BLaER1 treated with 17β-estradiol and CSF1 and Interleukin-3, amounts not matched to agents 10 nM and 100 nM (cell line): ENCODE measurements around the gene ACKR1.

Experiments used
- H3K27ac ChIP-seq, 11 experiments: shearing (Covaris generic); formaldehyde crosslinking; 2 replicates each; pipeline ENCODE4 v1.8.1; 2022
- H3K27me3 ChIP-seq, 11 experiments: shearing (Covaris generic); formaldehyde crosslinking; 2 replicates each; pipeline ENCODE4 v1.8.1; 2022
- H3K36me3 ChIP-seq, 11 experiments: shearing (Covaris generic); formaldehyde crosslinking; 2 replicates each; pipeline ENCODE4 v1.8.1; 2022
- H3K4me1 ChIP-seq, 10 experiments: shearing (Covaris generic); formaldehyde crosslinking; 2 replicates each; pipeline ENCODE4 v1.8.1; 2022
- H3K4me2 ChIP-seq, 11 experiments: shearing (Covaris generic); formaldehyde crosslinking; 2 replicates each; pipeline ENCODE4 v1.8.1; 2022
- H3K4me3 ChIP-seq, 10 experiments: shearing (Covaris generic); formaldehyde crosslinking; 2 replicates each; pipeline ENCODE4 v1.8.1; 2022
- H3K9ac ChIP-seq, 11 experiments: shearing (Covaris generic); formaldehyde crosslinking; 2 replicates each; pipeline ENCODE4 v1.8.1; 2022
- H3K9me3 ChIP-seq, 11 experiments: shearing (Covaris generic); formaldehyde crosslinking; replicated peaks in 1 of 11; 2 replicates each; pipeline ENCODE4 v1.8.1; 2022
- H4K20me1 ChIP-seq, 11 experiments: shearing (Covaris generic); formaldehyde crosslinking; 2 replicates each; pipeline ENCODE4 v1.8.1; 2022
- Cebpa-rat ChIP-seq, 11 experiments: shearing (Covaris generic); IDR thresholded peaks; 2 replicates each; pipeline ENCODE4 v1.8.1; 2022

The ACKR1 gene

DNA sequence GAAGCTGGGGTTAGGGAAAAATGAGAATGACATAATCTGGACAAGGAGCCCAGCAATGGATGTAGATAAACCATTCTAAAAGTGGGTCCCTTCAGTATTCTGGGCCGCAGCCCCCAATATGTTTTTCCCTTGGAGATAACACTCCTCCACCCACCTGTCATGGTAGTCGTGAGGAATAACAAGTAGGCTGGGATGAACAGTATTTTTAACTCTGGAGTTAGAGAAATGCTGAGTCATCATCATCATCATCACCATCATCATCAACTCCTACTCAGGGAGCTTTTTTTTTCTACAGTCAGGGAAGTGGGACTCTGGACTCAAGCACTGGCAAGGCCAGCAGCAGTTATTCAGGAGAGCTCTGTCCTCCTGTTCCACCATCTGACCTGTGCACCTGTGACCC, 20.5 kb upstream of the ACKR1 start:
- Histone ChIP-seq H3K4me1 (no peaks in the 10 kb centered on the region), H3K9ac (no peak overlapping the region), H3K27ac (no peak overlapping the region), H3K36me3 (no peaks in the 10 kb centered on the region), H3K27me3 (peaks cover 23 to 28% (median 24%) of the 10 kb centered on the region in 11 experiments), H4K20me1 (no peaks in the 10 kb centered on the region; a peak in 3 of 22 replicates), H3K4me3 (no peak overlapping the region), H3K9me3 (no peaks in the 10 kb centered on the region), H3K4me2 (no peak overlapping the region)
- TF ChIP-seq Cebpa-rat (IDR thresholded peaks at IDR 0.05): no peak

DNA sequence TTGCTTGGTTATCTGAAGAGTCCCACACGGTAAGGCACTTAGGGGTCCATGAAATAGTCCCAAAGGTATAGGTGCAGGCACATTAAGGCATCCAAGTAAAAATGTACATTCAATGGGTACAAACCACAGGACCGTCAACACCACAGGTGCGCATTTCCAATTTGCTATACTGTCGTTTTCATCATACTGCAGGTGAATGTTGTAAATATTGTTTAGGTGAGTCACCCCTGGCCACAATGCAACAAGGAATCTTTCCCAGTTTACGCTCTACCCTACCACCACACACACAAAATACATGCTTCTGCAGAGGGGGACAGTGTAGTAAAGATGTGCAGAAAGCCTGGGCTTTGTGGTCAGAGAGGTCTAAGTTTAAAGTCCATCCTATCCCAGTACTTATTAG, 19.6 kb upstream of the ACKR1 start:
- Histone ChIP-seq H3K4me3 (no peak overlapping the region), H3K36me3 (no peaks in the 10 kb centered on the region), H3K4me1 (no peaks in the 10 kb centered on the region), H3K27ac (no peak overlapping the region), H3K9ac (no peak overlapping the region), H3K4me2 (no peak overlapping the region), H3K9me3 (no peaks in the 10 kb centered on the region), H4K20me1 (no peaks in the 10 kb centered on the region; a peak in 3 of 22 replicates), H3K27me3 (peaks cover 24 to 36% (median 31%) of the 10 kb centered on the region in 11 experiments)
- no peak for TF ChIP-seq Cebpa-rat (IDR thresholded peaks at IDR 0.05)

DNA sequence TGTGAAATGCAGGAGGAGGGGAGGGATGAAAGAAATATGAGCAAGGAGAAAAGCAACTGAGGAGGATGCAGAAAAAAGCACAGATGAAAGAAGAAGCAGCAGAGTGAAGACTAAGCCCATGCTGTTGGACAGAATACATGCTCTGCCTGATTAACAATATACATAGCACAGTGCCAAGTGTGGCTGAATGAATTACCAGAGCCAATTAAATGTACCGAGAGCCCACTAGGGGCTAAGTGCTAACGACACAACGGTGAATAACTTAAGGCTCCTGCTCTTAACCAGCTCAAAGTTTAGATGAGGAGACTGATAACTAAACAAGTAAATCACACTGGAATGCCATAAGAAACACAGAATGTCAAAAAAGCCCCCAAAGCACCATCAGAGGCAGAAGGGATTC, 17.6 kb upstream of the ACKR1 start:
- Histone ChIP-seq H4K20me1 (no peaks in the 10 kb centered on the region; a peak in 3 of 22 replicates), H3K4me3 (no peak overlapping the region), H3K9me3 (no peaks in the 10 kb centered on the region), H3K9ac (no peak overlapping the region), H3K36me3 (no peaks in the 10 kb centered on the region), H3K27ac (no peak overlapping the region), H3K4me1 (no peaks in the 10 kb centered on the region), H3K4me2 (no peak overlapping the region), H3K27me3 (peaks cover 24 to 38% (median 31%) of the 10 kb centered on the region in 11 experiments)
- TF ChIP-seq Cebpa-rat (IDR thresholded peaks at IDR 0.05): no peak

DNA sequence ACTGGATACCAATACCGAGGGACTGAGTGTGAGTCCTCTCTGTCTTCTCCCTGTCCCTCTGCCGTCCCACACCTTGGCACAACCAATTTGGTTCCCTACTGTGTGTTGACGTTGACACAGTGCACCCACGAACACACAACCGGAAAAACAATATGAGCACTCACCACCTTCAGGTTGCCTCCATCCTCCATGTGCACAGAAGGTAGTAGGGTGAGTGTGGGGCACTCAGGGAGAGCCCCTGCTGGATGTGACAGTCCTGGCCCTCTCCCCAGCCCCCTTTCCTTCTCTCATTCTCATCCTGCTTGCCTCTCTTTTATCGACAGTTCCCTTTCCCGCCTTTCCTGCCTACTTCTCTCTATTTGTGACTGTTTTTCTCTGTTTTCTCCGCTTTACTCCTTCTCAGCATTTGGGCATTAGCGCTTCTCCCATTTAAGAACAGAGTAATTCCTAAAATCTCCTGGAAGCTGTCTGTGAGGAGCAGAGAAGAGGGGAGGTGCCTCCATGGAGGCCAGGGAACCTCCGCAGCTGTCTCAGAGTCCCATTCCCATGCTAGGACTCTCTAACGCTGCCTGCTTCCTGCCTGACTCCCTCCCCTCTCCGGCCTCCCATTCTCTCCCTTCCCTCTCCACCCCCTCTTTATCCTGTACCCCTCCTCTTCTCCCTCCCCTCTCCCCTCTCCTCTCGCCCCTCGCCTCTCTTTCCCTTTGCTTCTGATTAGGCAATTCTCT, 16.9 kb upstream of the ACKR1 start:
- H3K27ac ChIP-seq: no peak overlapping the region
- TF ChIP-seq Cebpa-rat (IDR thresholded peaks at IDR 0.05): no peak
- H3K9ac ChIP-seq: no peak overlapping the region

DNA sequence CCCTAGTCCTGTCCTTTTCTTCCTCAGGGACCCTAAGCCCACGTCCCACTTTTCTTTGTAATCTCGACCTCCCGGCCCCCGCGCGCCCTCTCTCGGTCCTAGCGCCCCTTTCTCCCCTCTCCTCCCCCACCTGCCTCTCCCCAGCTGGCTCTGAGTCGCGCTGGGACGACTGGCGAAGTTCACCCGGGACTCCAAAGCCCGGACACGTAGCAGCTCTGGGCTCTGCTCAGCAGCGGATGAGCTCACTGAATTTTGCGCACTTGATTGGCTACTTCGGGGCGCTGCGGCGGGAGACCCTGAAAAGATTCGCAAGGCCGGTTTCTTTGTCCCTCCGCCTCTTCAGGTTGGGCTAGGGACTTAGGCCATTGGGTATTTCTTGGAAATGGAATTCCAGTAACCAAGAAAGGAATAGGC, 16.3 kb upstream of the ACKR1 start:
- H3K9me3 ChIP-seq: no peaks in the 10 kb centered on the region
- H3K27me3 ChIP-seq: peaks cover 24 to 38% (median 31%) of the 10 kb centered on the region in 11 experiments
- no peaks in the 10 kb centered on the region for H3K4me1 ChIP-seq
- no peak for TF ChIP-seq Cebpa-rat (IDR thresholded peaks at IDR 0.05)
- H3K4me3 ChIP-seq: peak overlapping the region in 2 of 10 experiments; percentile 14 to 24; a peak in 2 of 20 replicates
- no peaks in the 10 kb centered on the region; a peak in 3 of 22 replicates for H4K20me1 ChIP-seq
- no peaks in the 10 kb centered on the region for H3K36me3 ChIP-seq
- no peak overlapping the region for H3K27ac ChIP-seq
- H3K4me2 ChIP-seq: peak overlapping the region in 10 of 11 experiments; percentile 16 to 55 (median 28); a peak in 16 of 22 replicates
- H3K9ac ChIP-seq: no peak overlapping the region

More for the DNA sequence above, 16.9 kb upstream of the ACKR1 start:
- peak overlapping the region in 8 of 11 experiments; percentile 17 to 55 (median 34); a peak in 10 of 22 replicates for H3K4me2 ChIP-seq
- no peaks in the 10 kb centered on the region; a peak in 3 of 22 replicates for H4K20me1 ChIP-seq
- H3K36me3 ChIP-seq: no peaks in the 10 kb centered on the region
- H3K4me3 ChIP-seq: peak overlapping the region in 2 of 10 experiments; percentile 14 to 24; a peak in 2 of 20 replicates
- H3K27me3 ChIP-seq: peaks cover 24 to 38% (median 31%) of the 10 kb centered on the region in 11 experiments
- H3K4me1 ChIP-seq: no peaks in the 10 kb centered on the region
- no peaks in the 10 kb centered on the region for H3K9me3 ChIP-seq

DNA sequence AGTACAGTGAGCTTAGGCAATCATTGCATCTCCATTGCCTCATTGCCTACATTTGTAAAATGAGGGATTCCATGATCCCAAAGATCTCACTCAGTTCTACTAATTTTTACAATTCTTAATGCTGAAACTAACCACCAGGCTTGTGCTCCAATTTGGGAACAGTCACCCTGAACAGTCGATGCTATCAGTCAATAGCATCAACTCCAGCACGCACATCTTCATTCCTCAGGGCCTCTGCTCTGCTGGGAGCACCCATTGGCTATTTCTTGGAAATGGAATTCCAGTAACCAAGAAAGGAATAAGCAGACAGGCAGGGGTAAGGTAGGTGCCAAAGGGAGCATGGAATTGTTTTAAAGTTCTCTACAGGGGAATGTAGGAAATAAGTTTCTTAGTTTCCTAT, 14.2 kb upstream of the ACKR1 start:
- H4K20me1 ChIP-seq: no peaks in the 10 kb centered on the region; a peak in 1 of 22 replicates
- no peaks in the 10 kb centered on the region for H3K9me3 ChIP-seq
- H3K4me1 ChIP-seq: no peaks in the 10 kb centered on the region
- H3K36me3 ChIP-seq: no peaks in the 10 kb centered on the region
- no peak for TF ChIP-seq Cebpa-rat (IDR thresholded peaks at IDR 0.05)
- peaks cover 24 to 38% (median 31%) of the 10 kb centered on the region in 11 experiments for H3K27me3 ChIP-seq
- no peak overlapping the region for H3K9ac ChIP-seq
- H3K4me2 ChIP-seq: no peak overlapping the region
- H3K27ac ChIP-seq: no peak overlapping the region
- H3K4me3 ChIP-seq: no peak overlapping the region

DNA sequence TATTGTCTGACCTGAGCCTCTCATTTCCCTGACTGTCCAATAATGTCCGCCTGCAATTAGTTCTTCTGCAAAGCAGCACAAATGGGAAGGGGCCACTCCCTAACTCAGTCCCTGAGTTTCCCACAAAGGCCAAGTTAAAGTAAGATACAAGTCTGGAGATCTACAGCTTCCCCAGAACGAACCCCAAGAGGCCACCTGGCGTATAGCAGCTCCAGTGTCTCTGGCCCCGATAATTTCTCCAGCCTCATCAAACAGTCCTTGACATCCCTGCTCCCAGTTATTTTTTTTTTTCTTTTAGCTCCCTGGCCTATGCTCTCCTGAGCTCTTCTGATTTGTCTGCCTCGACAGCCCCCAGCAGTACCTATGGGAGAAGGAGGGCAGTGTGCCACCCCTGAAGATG, 8.1 kb upstream of the ACKR1 start:
- H4K20me1 ChIP-seq: no peaks in the 10 kb centered on the region; a peak in 2 of 22 replicates
- no peak for TF ChIP-seq Cebpa-rat (IDR thresholded peaks at IDR 0.05)
- no peak overlapping the region for H3K27ac ChIP-seq
- peaks cover 11 to 19% (median 14%) of the 10 kb centered on the region in 10 experiments for H3K4me1 ChIP-seq
- H3K4me3 ChIP-seq: no peak overlapping the region
- H3K9me3 ChIP-seq: no peaks in the 10 kb centered on the region
- H3K4me2 ChIP-seq: no peak overlapping the region
- H3K9ac ChIP-seq: no peak overlapping the region
- peaks cover 0 to 15% (median 3%) of the 10 kb centered on the region in 11 experiments; a peak in 5 of 22 replicates for H3K27me3 ChIP-seq
- H3K36me3 ChIP-seq: no peaks in the 10 kb centered on the region

DNA sequence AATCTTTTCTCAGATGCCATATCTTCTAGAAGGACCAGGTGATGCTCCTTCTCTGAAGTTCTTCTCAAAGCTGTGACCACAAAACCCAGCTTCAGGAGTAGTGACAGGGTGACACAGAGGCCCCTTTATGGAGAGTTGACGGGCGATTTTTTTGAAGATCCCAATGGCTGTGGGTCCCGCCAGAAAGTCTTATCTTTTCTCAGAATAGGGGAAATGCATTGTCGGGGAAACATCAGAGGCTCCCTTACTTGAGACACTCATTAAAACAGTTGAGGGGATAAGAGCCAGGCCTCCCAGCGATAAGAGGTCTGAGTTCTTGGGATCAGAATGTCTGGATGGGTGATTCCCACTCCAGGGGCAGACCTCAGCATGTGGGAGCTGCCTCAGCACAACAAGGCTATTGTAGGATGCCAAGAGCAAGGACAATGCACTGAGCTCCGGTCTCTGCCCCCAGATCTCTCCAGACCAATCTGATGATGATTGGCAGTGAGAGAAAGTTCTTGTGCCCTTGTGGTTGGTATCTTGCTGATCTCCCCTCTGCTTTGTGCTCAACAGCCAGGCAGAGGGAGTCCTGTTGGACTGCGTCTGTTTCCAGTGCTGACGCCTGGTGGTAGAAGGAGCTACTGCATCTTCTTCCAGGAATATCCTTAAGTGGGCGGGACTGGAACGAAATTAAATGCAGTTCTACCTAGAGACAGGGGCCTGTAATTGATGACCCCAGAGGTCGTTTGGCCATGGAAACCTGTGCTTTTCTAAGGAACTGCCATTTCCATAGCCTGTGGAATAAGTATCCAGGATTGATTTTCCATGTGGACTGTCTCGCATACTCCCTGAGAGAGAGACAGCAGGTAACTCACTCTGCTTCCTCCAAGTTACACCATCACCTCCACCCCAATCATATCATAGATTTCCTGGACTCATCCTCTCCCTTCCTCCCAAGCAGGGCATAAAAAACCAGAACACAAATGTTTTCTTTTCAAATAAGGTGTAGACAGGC, 6.8 kb upstream of the ACKR1 start:
- Histone ChIP-seq H3K36me3 (no peaks in the 10 kb centered on the region), H4K20me1 (no peaks in the 10 kb centered on the region; a peak in 3 of 22 replicates), H3K4me2 (no peak overlapping the region), H3K27ac (no peak overlapping the region), H3K4me3 (no peak overlapping the region), H3K27me3 (peaks cover 0 to 19% (median 5%) of the 10 kb centered on the region in 11 experiments; a peak in 5 of 22 replicates), H3K4me1 (peaks cover 15 to 30% (median 22%) of the 10 kb centered on the region in 10 experiments), H3K9ac (no peak overlapping the region), H3K9me3 (no peaks in the 10 kb centered on the region)
- no peak for TF ChIP-seq Cebpa-rat (IDR thresholded peaks at IDR 0.05)

DNA sequence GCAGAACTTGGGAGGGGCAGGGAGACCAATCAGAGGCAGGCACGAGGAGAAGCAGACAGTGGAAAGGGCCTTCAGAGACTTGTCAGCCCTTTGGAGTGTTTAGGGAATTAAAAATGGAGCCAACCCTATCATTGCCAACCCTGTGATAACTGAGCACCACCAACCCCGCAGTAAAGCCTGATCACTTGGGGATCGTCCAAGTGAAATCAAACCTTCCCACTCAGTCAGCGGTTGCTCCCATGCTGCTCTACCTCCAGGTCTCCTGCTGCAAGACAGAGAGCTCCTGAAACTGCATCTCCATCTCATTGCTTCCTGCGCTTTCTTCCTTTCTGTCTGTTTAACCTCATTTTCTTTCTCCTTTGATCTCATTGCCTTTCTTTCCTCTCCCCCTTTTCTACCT, 4.8 kb upstream of the ACKR1 start:
- no peaks in the 10 kb centered on the region; a peak in 3 of 22 replicates for H4K20me1 ChIP-seq
- peaks cover 0 to 19% (median 5%) of the 10 kb centered on the region in 11 experiments; a peak in 5 of 22 replicates for H3K27me3 ChIP-seq
- H3K4me1 ChIP-seq: peaks cover 15 to 40% (median 22%) of the 10 kb centered on the region in 10 experiments
- no peaks in the 10 kb centered on the region for H3K9me3 ChIP-seq
- H3K36me3 ChIP-seq: no peaks in the 10 kb centered on the region
- TF ChIP-seq Cebpa-rat (IDR thresholded peaks at IDR 0.05): no peak
- no peak overlapping the region for H3K4me3 ChIP-seq
- no peak overlapping the region for H3K9ac ChIP-seq
- no peak overlapping the region for H3K27ac ChIP-seq
- peak overlapping the region in 6 of 11 experiments; percentile 47 to 86 (median 64); a peak in 10 of 22 replicates for H3K4me2 ChIP-seq
